HepG2 (cell line): ENCODE data around the gene DALRD3. TPM values are rescaled to one million over a fixed set of nuclear protein-coding genes. Genes with fewer than 3 reads are reported as not detected.

Source experiments
- ATAC-seq: fragments of 200-7000 bp; cut with Tn5 transposase; 3 replicates; pipeline ENCODE4 v1.9.1; 2020; ENCODE audit warnings: mild to moderate bottlenecking, moderate library complexity
- BruUV-seq: library from RNA; stranded (reverse); fragments of 400-500 nt; replicated peaks from 2 replicates; lab custom pipeline; 2021; lab: Mats Ljungman, UMichigan
- CTCF ChIA-PET: fragments of 300-600 bp; formaldehyde crosslinking; extraction: SDS; loops from one replicate; lab custom pipeline; 2021; ENCODE audit warnings: low total read pairs, inconsistent platforms, low intra/inter-chr PET ratio; lab: Yijun Ruan, JAX
- POLR2A ChIA-PET: fragments of 350-600 bp; sonication (Branson Sonifier 250); formaldehyde crosslinking; loops from one replicate; lab custom pipeline; 2020; ENCODE audit warnings: antibody characterized with exemption, inconsistent platforms; lab: Yijun Ruan, JAX
- DNase-seq: peaks from one replicate; pipeline ENCODE4 v3.0.0-alpha.2; 2015; ENCODE audit warnings: low spot score
- FAIRE-seq: peaks from 3 replicates; lab custom pipeline; 2011; peaks lifted over from hg19 to GRCh38; lab: Jason Lieb, UNC
- H2AFZ ChIP-seq: one replicate; pipeline ENCODE4 v1.6.1; 2011; ENCODE audit warnings: low read length, inconsistent platforms
- H3K27ac ChIP-seq: fragments of 300-600 bp; 3 replicates; pipeline ENCODE4 v1.8.0; 2011; ENCODE audit warnings: mixed run types, mild to moderate bottlenecking, mixed read lengths, low read length, inconsistent platforms; ENCODE audit not compliant: insufficient read depth; ENCODE audit errors: extremely low read length
- H3K27me3 ChIP-seq, 2 experiments: fragments of 200-600 bp in 1 of 2; 2 replicates in 1 of 2; 3 replicates in 1 of 2; pipeline versions ENCODE4 v1.6.0 to v1.8.0; 2011; ENCODE audit warnings: low read length in 2 of 2, mild to moderate bottlenecking in 2 of 2, moderate library complexity in 2 of 2, inconsistent platforms in 1 of 2; ENCODE audit not compliant: insufficient read depth in 2 of 2, control insufficient read depth in 1 of 2
- H3K36me3 ChIP-seq, 2 experiments: fragments of 200-600 bp in 1 of 2; replicated peaks in 1 of 2; 2 replicates in 1 of 2; 3 replicates in 1 of 2; pipeline versions ENCODE4 v1.5.1 to v1.8.0; 2011; ENCODE audit warnings: low read length in 2 of 2, inconsistent platforms in 1 of 2; ENCODE audit not compliant: insufficient read depth in 2 of 2, control insufficient read depth in 1 of 2
- H3K4me1 ChIP-seq: 2 replicates; pipeline ENCODE4 v1.5.1; 2012; ENCODE audit warnings: low read length, inconsistent platforms; ENCODE audit not compliant: insufficient read depth
- H3K4me2 ChIP-seq: 2 replicates; pipeline ENCODE4 v1.6.0; 2011; ENCODE audit warnings: low read depth, low read length, inconsistent platforms
- H3K4me3 ChIP-seq, 3 experiments: fragments of 200-600 bp in 1 of 3; sonication (generic), shearing (Covaris generic) in 1 of 3; replicated peaks in 1 of 3; 2 replicates each; pipeline ENCODE4 v1.5.1; 2011 to 2016; ENCODE audit warnings: low read length in 3 of 3, inconsistent platforms in 2 of 3, low read depth in 2 of 3, mild to moderate bottlenecking in 2 of 3, control low read depth in 1 of 3, mixed read lengths in 1 of 3; ENCODE audit not compliant: insufficient read depth in 1 of 3
- H3K79me2 ChIP-seq: one replicate; pipeline ENCODE4 v1.6.1; 2011; ENCODE audit warnings: low read length, inconsistent platforms; ENCODE audit not compliant: insufficient read depth
- H3K9ac ChIP-seq: 2 replicates; pipeline ENCODE4 v1.6.0; 2011; ENCODE audit warnings: mild to moderate bottlenecking, low read depth, low read length, inconsistent platforms; ENCODE audit not compliant: insufficient read depth
- H3K9me3 ChIP-seq: 2 replicates; pipeline ENCODE4 v1.5.1; 2012; ENCODE audit warnings: mild to moderate bottlenecking, low read length
- H4K20me1 ChIP-seq: 2 replicates; pipeline ENCODE4 v1.6.0; 2011; ENCODE audit warnings: inconsistent platforms, mild to moderate bottlenecking, low read length, moderate library complexity; ENCODE audit not compliant: insufficient read depth
- HNRNPH1 ChIP-seq: fragments of 200-400 bp; formaldehyde crosslinking; optimal IDR thresholded peaks from 2 replicates; pipeline ENCODE3; 2017; ENCODE audit warnings: mild to moderate bottlenecking, low read depth, low read length
- IKZF1 ChIP-seq: fragments of 450-650 bp; IDR thresholded peaks from 2 replicates; pipeline ENCODE4 v1.7.1; 2016
- JARID2 ChIP-seq: sonication (generic); formaldehyde crosslinking; IDR thresholded peaks from 2 replicates; pipeline ENCODE4 v1.8.1; 2023; ENCODE audit warnings: missing genetic modification reagents, inconsistent platforms; ENCODE audit not compliant: insufficient replicate concordance
- KLF15 ChIP-seq: sonication (generic); formaldehyde crosslinking; IDR thresholded peaks from 2 replicates; pipeline ENCODE4 v1.8.1; 2023; ENCODE audit warnings: borderline replicate concordance, mild to moderate bottlenecking, inconsistent platforms, missing genetic modification reagents, mixed read lengths
- MAFF ChIP-seq: IDR thresholded peaks from 2 replicates; pipeline ENCODE4 v1.6.1; 2011; ENCODE audit warnings: low read depth, low read length, improper control_type of control experiment
- MAFK ChIP-seq, 2 experiments: IDR thresholded peaks in 1 of 2; conservative IDR thresholded peaks in 1 of 2; 2 replicates each; pipeline ENCODE4 v1.6.1; 2011; ENCODE audit warnings: improper control_type of control experiment in 2 of 2, low read length in 2 of 2
- NBN ChIP-seq: fragments of 450-650 bp; conservative IDR thresholded peaks from 2 replicates; pipeline ENCODE4 v1.6.1; 2017
- NR3C1 ChIP-seq: sonication (generic); formaldehyde crosslinking; IDR thresholded peaks from 2 replicates; pipeline ENCODE4 v1.4.0; 2020; ENCODE audit warnings: missing genetic modification reagents
- PCBP2 ChIP-seq: fragments of 200-400 bp; formaldehyde crosslinking; optimal IDR thresholded peaks from 2 replicates; pipeline ENCODE3; 2018; ENCODE audit warnings: low read length, low read depth; ENCODE audit not compliant: poor library complexity, severe bottlenecking
- PHF20 ChIP-seq: sonication (generic); formaldehyde crosslinking; IDR thresholded peaks from 2 replicates; pipeline ENCODE4 v1.5.0; 2020; ENCODE audit warnings: mild to moderate bottlenecking, missing genetic modification reagents
- RARG ChIP-seq: sonication (generic); formaldehyde crosslinking; IDR thresholded peaks from 2 replicates; pipeline ENCODE4 v1.4.0; 2020; ENCODE audit warnings: low read depth, mild to moderate bottlenecking, missing genetic modification reagents
- RNF2 ChIP-seq: fragments of 450-650 bp; conservative IDR thresholded peaks from 2 replicates; pipeline ENCODE4 v1.6.1; 2016; ENCODE audit warnings: low read depth
- SOX5 ChIP-seq: IDR thresholded peaks from 2 replicates; pipeline ENCODE4 v1.6.1; 2016; ENCODE audit warnings: borderline replicate concordance
- TOE1 ChIP-seq: sonication (generic); formaldehyde crosslinking; IDR thresholded peaks from 2 replicates; pipeline ENCODE4 v1.4.0; 2020; ENCODE audit warnings: mild to moderate bottlenecking, missing genetic modification reagents
- ZNF207 ChIP-seq: fragments of 450-650 bp; IDR thresholded peaks from 2 replicates; pipeline ENCODE4 v1.6.1; 2016; ENCODE audit warnings: antibody characterized with exemption, borderline replicate concordance
- ZNF670 ChIP-seq: sonication (generic); formaldehyde crosslinking; IDR thresholded peaks from 2 replicates; pipeline ENCODE4 v1.8.0; 2022; ENCODE audit warnings: mild to moderate bottlenecking, missing genetic modification reagents, borderline replicate concordance
- ZNF776 ChIP-seq: sonication (generic); formaldehyde crosslinking; IDR thresholded peaks from 2 replicates; pipeline ENCODE4 v1.4.0; 2020; ENCODE audit warnings: mild to moderate bottlenecking, missing genetic modification reagents
- WGBS: methylation state at CpG from one replicate; pipeline ENCODE4 v1.1.6; 2017; ENCODE audit warnings: low lambda C conversion rate; 5-methylcytosine and 5-hydroxymethylcytosine counted together
- in situ Hi-C: cut with HindIII; loops from 2 replicates; pipeline ENCODE4 v1.10.0; 2017; ENCODE audit warnings: low pct_unique_long_range_greater_than_20kb; ENCODE audit not compliant: extremely low pct_ligation_motif_present
- intact Hi-C: fragments of 100-400 bp; cut with micrococcal nuclease; formaldehyde crosslinking; loops from one replicate; pipeline ENCODE4 v1.10.0; 2022; ENCODE audit not compliant: unreplicated experiment
- polyA plus RNA-seq, 8 experiments: library from polyadenylated mRNA; depleted of rRNA in 3 of 8; stranded (reverse) in 7 of 8; unstranded in 1 of 8; fragments of >200 nt; fragmentation: Illumina TruSeq in 4 of 8; extraction: Trizol in 4 of 8; gene quantifications; 2 replicates each; pipeline versions ENCODE4 v1.2.1 to v1.2.3, GENCODE V29; 2011 to 2016; ENCODE audit warnings: low read depth in 4 of 8, missing spikeins in 1 of 8, mixed read lengths in 1 of 8; ENCODE audit not compliant: insufficient read depth in 1 of 8
- total RNA-seq, 5 experiments: library from RNA; depleted of rRNA; stranded (reverse); fragments of >200 nt; fragmentation: Illumina TruSeq; extraction: Trizol; gene quantifications; 2 replicates each; pipeline ENCODE4 v1.2.3, GENCODE V29; 2016; ENCODE audit warnings: low read depth in 1 of 5
- TF ChIP-seq, protein P1 (sequence below): sonication (generic); formaldehyde crosslinking; IDR thresholded peaks from 2 replicates; pipeline ENCODE4 v1.5.0; 2020; ENCODE audit warnings: mild to moderate bottlenecking, missing genetic modification reagents

The DALRD3 gene
- total and polyA plus RNA-seq, 2 of the 13 experiments (the other 11 are each of a cell fraction or from before 2014, with no cell fraction given), result 19.9 to 36.5 TPM

DNA sequence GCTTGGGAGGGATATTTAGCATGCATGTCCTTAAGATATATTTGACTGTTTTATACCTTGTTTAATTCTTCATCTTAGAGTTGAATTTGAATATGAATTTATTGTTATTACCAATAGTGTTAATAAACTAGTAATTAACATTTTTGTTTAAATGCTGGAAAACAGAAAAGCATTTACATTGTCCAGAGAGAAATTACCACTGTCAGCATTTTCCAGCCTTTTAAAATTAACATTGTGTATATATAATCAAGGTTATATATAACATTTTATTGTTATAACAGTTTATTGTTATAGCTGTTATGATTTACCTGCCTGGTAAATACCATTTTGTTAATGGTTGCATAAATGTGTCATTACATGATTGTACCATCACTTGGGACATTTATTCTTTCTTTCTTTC is 36.4 kb downstream of the DALRD3 start:
- H3K79me2 ChIP-seq, result no peaks in the 10 kb centered on the region
- no peaks in the 10 kb centered on the region for H3K9me3 ChIP-seq
- H3K27me3 ChIP-seq, result no peaks in the 10 kb centered on the region
- peaks cover 37 to 64% of the 10 kb centered on the region in 2 experiments for H3K36me3 ChIP-seq
- intact Hi-C loops, result no loop called here
- FAIRE-seq (no peak), ATAC-seq (no peak)
- no TSS peak for BruUV-seq
- H3K4me3 ChIP-seq, result no peak overlapping the region
- CTCF ChIA-PET, result no interaction called here
- H3K27ac ChIP-seq, result no peak overlapping the region
- TF ChIP-seq, protein P1, sequence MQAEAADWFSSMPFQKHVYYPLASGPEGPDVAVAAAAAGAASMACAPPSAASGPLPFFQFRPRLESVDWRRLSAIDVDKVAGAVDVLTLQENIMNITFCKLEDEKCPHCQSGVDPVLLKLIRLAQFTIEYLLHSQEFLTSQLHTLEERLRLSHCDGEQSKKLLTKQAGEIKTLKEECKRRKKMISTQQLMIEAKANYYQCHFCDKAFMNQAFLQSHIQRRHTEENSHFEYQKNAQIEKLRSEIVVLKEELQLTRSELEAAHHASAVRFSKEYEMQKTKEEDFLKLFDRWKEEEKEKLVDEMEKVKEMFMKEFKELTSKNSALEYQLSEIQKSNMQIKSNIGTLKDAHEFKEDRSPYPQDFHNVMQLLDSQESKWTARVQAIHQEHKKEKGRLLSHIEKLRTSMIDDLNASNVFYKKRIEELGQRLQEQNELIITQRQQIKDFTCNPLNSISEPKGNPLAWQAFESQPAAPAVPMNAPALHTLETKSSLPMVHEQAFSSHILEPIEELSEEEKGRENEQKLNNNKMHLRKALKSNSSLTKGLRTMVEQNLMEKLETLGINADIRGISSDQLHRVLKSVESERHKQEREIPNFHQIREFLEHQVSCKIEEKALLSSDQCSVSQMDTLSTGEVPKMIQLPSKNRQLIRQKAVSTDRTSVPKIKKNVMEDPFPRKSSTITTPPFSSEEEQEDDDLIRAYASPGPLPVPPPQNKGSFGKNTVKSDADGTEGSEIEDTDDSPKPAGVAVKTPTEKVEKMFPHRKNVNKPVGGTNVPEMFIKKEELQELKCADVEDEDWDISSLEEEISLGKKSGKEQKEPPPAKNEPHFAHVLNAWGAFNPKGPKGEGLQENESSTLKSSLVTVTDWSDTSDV (CRISPR knock-in tag), result no peak
- TF ChIP-seq JARID2, result no peak
- TF ChIP-seq MAFF, result peak; percentile 91
- TF ChIP-seq MAFK (conservative IDR thresholded peaks at IDR 0.05 in 1 of 2, IDR thresholded peaks at IDR 0.05 in 1 of 2; ENCODE audit: low read length in 2 of 2), result peak; percentile 87 to 92
- no peak for TF ChIP-seq ZNF670 (CRISPR knock-in tag)
- TF ChIP-seq, all 625 proteins: peak for 2
- Histone ChIP-seq H2AFZ (no peak overlapping the region), H4K20me1 (no peaks in the 10 kb centered on the region), H3K4me1 (no peaks in the 10 kb centered on the region), H3K9ac (no peak overlapping the region), H3K4me2 (no peak overlapping the region)
- POLR2A ChIA-PET, result no interaction called here
- in situ Hi-C loops, result no loop called here
- DNase-seq, result no peak

DNA sequence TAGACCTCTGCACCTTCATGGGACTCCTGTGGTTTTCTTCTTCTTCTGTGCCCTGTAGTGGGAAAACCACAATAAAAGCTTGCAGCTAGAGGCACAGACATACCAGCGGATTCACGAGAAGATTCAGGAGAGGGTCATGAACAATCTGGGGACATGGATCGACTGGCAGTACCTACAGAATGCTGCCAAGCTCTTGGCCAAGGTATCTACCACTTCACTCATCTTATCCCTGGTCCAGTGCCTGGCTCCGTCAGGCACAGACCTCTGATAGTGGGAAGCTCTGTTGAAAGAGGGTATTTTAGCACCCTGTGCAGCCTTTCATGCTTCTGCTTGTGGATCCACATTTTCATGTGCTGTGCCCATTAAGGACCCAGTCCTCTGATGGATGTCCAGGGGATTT is 38.1 kb downstream of the DALRD3 start:
- WGBS, result 96% methylated on average over 4 of the region's 4 CpGs
- H3K27me3 ChIP-seq, result no peaks in the 10 kb centered on the region
- no peak overlapping the region for H3K27ac ChIP-seq
- no peak overlapping the region for H3K4me3 ChIP-seq
- peaks cover 42 to 78% of the 10 kb centered on the region in 2 experiments for H3K36me3 ChIP-seq
- FAIRE-seq (no peak), ATAC-seq (no peak), DNase-seq (no peak)
- POLR2A ChIA-PET, result no interaction called here
- no peak overlapping the region for H2AFZ ChIP-seq
- in situ Hi-C loops, result no loop called here
- BruUV-seq, result no TSS peak
- H3K79me2 ChIP-seq, result no peaks in the 10 kb centered on the region
- H3K9ac ChIP-seq, result no peak overlapping the region
- H3K4me1 ChIP-seq, result no peaks in the 10 kb centered on the region
- no peaks in the 10 kb centered on the region for H4K20me1 ChIP-seq
- CTCF ChIA-PET, result no interaction called here
- H3K9me3 ChIP-seq, result no peaks in the 10 kb centered on the region
- no peak overlapping the region for H3K4me2 ChIP-seq
- intact Hi-C loops, result no loop called here
- TF ChIP-seq SOX5 (CRISPR knock-in tag) (no peak), PCBP2 (no peak), HNRNPH1 (no peak), PHF20 (CRISPR knock-in tag) (no peak), ZNF776 (CRISPR knock-in tag) (no peak), RARG (CRISPR knock-in tag) (no peak), NR3C1 (CRISPR knock-in tag) (no peak), IKZF1 (no peak), KLF15 (CRISPR knock-in tag) (no peak), ZNF207 (no peak), RNF2 (no peak), NBN (no peak), TOE1 (CRISPR knock-in tag) (no peak)
